T-helper 1 cell (primary cell): ENCODE data around the gene CHRDL2.
"Not testable (repeated sequence)": the region's sequence is repeated elsewhere in the genome, so short reads cannot be mapped to it uniquely, and the experiment has no call there.

Experiments
- DNase-seq, 5 donors: peaks; one replicate each; pipeline ENCODE4 v3.0.0-alpha.2; 2012 to 2020
- total RNA-seq, 4 donors: gene quantifications; one replicate each; lab custom pipeline; 2026; lab: John Stamatoyannopoulos, UW

CHRDL2 gene
- 0 reads per million in 4 donors for total RNA-seq

- DNase-seq = no peak
These were observed at the start of gene CHRDL2 for GRCh38 chr11:74731301-74732094. Gene CHRDL2 (minus strand): TSS chr11:74731426. CDS start chr11:74730888, 538 bp downstream.

DNA sequence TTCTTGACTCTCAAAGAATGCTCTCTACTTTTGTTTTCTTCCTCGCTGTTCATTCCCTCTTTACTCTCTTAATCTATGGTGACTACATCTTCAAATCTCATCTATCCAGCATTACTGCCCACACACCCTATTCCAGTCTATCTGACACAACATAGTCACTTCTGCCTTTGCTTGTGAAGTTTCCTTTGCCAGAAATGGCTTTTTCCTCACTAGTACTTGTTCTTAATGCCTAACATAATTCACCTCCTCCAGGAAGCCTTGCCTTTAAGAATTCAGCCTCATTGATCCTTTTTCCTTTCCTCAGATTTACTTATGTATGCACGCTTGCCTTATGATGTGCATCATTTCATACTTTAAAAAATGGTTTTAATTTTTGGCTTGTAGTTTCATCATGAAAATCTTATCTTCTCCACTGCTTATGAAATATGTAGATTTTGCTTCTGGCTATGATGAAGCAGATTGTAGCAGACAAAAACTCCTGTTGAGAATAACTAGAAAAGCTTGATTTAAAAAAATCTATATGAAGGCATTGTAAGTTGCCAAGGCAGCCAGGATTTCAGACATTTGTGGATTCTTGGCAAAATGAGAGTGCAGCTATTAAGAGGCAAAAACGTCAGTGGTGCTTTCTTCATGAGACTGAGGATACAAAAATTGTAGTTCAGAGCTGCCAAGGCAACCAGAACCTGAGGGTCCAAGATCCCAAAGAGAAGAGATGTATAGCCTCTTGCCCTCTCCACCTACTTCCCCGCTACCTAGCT lies 49.2 kb upstream of the CHRDL2 start:
- no peak for DNase-seq

DNA sequence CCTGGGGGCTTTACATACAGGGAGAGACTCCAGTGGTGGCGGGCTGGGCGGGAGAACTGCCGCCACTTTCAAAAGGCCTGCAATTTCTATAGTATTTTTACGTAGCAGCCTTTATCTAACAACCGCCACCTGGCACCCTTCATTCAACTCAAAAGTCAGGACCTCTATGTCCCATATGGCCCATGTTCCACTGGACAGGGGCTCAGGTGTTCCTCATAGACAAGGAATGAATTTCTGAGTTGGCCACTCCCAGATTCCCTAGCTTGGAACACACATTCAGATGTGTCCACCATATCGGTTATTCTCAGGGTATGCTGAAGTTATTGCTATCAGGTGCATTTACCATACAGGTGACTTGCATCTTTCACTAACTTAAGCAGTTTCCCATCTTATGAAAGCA lies 47.4 kb upstream of the CHRDL2 start:
- DNase-seq = no peak

- no peak for DNase-seq
These were observed 46.7 kb upstream of the CHRDL2 start for GRCh38 chr11:74777877-74778276.

GRCh38 chr11:74777038-74777437 lies 45.8 kb upstream of the CHRDL2 start:
- DNase-seq = no peak

GRCh38 chr11:74776546-74776945 lies 45.3 kb upstream of the CHRDL2 start:
- DNase-seq = no peak

DNA sequence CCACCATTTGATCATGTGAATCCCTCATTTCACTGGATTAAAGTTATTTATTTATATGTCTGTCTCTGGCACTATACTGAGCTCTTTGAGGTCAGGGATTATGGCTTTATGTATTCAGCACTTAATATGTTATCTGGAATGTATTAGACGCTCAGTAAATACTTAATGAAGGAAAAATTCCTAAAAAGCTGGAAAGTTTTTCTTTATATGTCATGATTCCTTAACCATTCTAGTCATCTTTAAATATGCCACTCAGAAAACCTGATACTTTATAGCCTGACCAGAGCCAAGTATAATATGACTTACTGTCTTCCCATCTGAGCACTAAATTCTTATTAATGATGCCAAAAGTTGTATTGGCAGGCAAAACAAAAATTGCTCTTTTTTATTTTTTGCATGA lies 44.5 kb upstream of the CHRDL2 start:
- DNase-seq = no peak

GRCh38 chr11:74773476-74773875 lies 42.2 kb upstream of the CHRDL2 start:
- DNase-seq = no peak

DNA sequence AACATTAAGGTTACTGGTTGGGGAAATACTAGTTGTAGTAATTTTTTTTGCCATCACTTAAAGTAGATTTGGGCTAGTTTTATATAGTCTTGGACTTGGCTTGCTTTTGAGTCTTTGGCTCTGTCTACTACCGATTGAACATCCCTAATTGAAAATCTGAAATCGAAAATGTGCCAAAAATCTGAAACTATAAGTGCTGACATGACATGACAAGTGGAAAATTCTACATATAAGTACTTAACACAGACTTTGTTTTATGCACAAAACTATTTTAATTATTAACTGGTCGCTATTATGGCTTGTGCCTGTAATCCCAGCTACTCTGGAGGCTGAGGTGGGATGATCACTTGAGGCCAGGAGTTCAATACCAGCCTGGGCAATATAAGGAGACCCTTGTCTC lies 39.9 kb upstream of the CHRDL2 start:
- no peak for DNase-seq

DNA sequence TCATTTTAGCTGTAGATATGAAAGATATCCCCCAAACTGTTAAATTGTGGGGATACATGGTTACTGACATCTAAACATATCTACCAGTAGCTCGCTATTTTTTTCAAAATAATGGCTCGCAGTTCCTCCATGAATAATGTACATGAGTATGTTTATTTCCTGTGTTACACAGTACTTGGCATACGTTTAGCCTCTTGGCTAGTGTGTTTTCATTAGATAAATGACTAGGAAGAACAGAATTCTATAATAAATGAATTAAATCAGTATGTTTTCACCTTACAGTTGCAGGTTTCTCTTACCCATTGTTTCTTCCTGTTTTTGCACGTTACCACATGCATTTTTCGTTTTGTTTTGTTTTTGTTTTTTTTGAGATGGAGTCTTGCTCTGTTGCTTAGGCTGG lies 39.2 kb upstream of the CHRDL2 start:
- DNase-seq = no peak

- no peak for DNase-seq
These were observed 38.0 kb upstream of the CHRDL2 start for GRCh38 chr11:74769055-74769707.

- peak in 1 of 5 donors; percentile 43 for DNase-seq
These were observed 37.0 kb upstream of the CHRDL2 start for GRCh38 chr11:74768172-74768651.

DNA sequence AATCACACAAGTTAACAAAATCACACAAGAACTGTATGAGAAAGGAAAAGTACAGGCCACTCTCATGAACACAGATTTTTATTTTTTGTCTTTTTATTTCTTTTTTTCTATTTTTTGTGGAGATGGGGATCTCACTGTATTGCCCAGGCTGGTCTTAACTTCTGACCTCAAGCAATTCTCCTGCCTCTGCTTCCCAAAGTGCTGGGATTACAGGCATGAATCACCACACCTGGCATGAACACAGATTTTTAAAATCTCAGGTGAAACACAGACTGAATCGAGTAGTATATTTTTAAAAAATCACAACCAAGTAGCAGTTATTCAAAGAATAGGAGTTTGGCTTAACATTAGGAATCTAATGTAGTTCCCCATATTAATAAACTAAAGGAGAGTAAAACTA lies 35.7 kb upstream of the CHRDL2 start:
- no peak for DNase-seq

- no peak for DNase-seq
These were observed 25.3 kb upstream of the CHRDL2 start for GRCh38 chr11:74756571-74756970.

- no peak for DNase-seq
These were observed 24.3 kb upstream of the CHRDL2 start for GRCh38 chr11:74755395-74755995.

DNA sequence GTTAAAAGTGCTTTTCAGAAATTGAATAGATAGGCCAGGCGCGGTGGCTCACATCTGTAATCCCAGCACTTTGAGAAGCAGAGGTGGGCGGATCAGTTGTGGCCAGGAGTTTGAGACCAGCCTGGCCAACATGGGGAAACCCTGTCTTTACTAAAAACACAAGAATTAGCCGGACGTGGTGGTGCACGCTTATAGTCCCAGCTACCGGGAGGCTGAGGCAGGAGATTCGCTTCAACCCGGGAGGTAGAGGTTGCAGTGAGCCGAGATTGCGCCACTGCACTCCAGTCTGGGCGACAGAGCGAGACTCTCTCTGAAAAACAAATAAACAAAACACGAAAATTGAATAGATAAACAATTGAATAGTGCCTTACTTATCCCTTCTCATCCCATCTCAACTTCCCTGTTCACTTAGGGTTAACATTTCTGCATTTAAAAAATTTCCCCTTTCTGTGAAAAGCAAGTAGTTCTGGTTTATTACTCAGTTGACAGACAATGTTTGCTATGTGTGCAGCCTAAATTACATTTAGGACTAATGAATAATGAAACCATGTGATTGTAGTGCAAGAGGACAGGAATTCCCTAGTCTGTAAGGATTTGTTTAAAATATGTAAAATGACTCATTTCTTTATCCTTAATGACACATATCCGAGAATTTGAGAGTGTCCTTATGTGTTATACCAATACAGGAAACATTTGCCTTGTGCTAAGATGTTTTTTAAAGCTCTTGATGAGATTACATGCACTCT lies 23.5 kb upstream of the CHRDL2 start:
- DNase-seq = no peak

DNA sequence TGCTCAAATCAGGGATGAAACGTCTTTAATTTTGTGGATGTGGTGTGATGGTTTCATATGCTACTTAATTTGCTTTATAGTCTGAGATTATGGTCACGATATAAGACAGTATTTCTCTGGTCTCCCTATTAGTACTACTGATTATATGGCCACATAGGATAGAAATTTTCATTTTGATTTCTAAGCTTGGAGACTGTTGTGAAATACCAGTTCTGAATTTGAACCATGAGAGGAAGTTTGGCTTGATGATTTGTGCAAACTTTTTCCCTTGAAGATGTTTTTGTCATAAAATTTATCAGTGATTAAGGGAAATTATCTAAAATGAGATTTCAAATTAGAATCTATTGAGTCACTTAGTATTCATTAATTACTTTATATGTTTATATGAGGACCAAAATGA lies 20.1 kb upstream of the CHRDL2 start:
- no peak for DNase-seq

DNA sequence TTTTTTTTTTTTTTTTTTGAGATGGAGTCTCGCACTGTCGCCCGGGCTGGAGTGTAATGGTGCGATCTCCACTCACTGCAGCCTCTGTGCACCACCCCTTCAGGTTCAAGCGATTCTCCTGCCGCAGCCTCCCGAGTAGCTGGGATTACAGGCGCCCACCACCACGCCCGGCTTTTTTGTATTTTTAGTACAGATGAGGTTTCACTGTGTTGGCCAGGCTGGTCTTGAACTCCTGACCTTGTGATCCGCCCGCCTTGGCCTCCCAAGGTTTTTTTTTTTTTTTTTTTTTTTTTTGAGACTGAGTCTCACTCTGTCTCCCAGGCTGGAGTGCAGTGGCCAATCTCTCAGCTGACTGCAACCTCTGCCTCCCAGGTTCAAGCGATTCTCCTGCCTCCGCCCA lies 19.4 kb upstream of the CHRDL2 start:
- DNase-seq = not testable (repeated sequence)

DNA sequence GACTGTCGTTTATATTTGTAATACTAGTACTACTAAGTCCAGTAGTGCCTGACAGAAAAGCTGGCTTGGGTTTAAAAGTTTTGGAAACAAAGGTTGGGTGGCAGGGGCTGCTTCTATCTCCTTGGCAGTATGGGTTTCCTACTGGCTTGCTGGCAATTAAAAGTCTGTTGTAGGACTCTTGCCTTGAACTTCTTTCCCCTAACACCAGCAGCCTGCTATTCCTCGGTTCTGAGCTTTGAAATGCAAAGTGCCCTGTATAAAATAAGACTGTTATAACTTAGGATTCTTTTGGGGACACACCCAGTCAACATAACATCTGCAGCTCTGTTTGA lies 18.7 kb upstream of the CHRDL2 start:
- no peak for DNase-seq

DNA sequence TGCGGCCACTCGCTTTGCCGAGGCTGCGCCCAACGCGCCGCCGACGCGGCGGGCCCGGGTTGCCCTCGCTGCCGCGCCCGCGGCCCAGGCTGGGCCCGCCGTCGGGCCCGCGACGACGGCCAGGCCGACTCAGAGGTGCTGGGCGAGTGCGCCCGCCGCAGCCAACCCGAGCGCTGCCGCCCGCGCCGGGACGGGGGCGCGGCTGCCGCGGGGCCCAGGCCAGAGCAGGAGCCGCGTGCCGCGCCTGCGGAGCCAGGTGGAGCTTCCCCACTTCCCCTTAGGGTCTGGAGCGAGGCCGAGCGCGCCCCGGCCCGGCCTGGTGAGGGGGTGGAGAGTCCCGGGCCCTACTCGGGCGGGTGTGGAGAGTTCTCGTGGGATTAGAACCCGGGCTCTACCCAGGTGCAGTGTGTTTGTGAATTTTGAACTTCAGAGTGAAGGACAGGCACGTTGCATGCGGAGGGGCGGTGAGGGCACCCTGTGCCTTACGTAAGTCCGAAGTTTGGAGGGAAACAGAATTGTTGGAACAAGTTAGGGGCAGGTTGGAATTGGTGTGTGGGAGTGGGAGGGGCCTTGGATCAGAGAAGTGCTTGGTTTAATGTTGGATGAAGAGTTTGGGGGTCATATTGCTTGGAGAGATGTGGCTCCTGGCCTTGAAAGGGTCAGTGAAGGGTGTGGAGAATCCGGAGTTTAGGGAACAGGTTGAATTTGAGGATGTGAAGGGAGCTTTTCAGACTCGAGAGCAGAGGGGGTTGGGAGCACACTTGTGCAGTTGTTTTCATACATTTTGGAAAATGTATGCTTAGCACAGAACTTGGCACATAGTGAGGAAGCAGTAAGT lies 18.1 kb upstream of the CHRDL2 start:
- peak; percentile 17 to 51 (median 24) for DNase-seq
